Measurements from ENCODE around the gene EYA3.
A peak's percentile ranks its signal among the peaks of the same experiment; 100 is the strongest.

Gene EYA3

DNA sequence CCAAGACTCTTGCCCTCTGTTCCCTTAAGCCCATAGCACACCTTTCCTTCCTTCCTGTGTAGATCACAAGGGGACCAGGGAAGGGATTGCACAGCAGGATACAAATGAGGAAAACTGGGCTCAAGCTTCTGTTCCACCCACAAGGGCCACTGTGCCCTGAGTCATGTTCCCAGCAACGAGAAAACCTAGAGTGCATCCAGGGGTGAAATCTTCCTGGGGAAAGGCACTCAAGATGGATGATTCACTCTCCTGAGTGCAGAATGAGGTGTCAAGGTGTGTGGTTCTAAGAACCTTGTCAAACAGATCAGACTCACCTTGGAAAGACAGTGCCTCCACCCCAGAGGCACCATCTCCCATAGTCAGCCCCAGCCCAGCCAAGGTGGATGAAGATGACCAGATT, 40.7 kb upstream of the EYA3 start:
- no peak for TF ChIP-seq ESRRG (CRISPR knock-in tag; IDR thresholded peaks at IDR 0.05)
- no peak for TF ChIP-seq ZNF70 (CRISPR knock-in tag; IDR thresholded peaks at IDR 0.05)
- TF ChIP-seq, protein P1, sequence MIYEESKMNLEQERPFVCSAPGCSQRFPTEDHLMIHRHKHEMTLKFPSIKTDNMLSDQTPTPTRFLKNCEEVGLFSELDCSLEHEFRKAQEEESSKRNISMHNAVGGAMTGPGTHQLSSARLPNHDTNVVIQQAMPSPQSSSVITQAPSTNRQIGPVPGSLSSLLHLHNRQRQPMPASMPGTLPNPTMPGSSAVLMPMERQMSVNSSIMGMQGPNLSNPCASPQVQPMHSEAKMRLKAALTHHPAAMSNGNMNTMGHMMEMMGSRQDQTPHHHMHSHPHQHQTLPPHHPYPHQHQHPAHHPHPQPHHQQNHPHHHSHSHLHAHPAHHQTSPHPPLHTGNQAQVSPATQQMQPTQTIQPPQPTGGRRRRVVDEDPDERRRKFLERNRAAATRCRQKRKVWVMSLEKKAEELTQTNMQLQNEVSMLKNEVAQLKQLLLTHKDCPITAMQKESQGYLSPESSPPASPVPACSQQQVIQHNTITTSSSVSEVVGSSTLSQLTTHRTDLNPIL (CRISPR knock-in tag; IDR thresholded peaks at IDR 0.05; ENCODE audit: low read depth): no peak
- TF ChIP-seq, protein P2, sequence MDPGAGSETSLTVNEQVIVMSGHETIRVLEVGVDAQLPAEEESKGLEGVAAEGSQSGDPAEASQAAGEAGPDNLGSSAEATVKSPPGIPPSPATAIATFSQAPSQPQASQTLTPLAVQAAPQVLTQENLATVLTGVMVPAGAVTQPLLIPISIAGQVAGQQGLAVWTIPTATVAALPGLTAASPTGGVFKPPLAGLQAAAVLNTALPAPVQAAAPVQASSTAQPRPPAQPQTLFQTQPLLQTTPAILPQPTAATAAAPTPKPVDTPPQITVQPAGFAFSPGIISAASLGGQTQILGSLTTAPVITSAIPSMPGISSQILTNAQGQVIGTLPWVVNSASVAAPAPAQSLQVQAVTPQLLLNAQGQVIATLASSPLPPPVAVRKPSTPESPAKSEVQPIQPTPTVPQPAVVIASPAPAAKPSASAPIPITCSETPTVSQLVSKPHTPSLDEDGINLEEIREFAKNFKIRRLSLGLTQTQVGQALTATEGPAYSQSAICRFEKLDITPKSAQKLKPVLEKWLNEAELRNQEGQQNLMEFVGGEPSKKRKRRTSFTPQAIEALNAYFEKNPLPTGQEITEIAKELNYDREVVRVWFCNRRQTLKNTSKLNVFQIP (CRISPR knock-in tag; IDR thresholded peaks at IDR 0.05; ENCODE audit: borderline replicate concordance, low read depth): no peak
- no peak for TF ChIP-seq TOX (CRISPR knock-in tag; IDR thresholded peaks at IDR 0.05; ENCODE audit: borderline replicate concordance)
- TF ChIP-seq ZNF565 (CRISPR knock-in tag; conservative IDR thresholded peaks at IDR 0.05; ENCODE audit: low read depth): no peak
- no peak for TF ChIP-seq OSR1 (CRISPR knock-in tag; IDR thresholded peaks at IDR 0.05)
- ATAC-seq: peak; percentile 49

DNA sequence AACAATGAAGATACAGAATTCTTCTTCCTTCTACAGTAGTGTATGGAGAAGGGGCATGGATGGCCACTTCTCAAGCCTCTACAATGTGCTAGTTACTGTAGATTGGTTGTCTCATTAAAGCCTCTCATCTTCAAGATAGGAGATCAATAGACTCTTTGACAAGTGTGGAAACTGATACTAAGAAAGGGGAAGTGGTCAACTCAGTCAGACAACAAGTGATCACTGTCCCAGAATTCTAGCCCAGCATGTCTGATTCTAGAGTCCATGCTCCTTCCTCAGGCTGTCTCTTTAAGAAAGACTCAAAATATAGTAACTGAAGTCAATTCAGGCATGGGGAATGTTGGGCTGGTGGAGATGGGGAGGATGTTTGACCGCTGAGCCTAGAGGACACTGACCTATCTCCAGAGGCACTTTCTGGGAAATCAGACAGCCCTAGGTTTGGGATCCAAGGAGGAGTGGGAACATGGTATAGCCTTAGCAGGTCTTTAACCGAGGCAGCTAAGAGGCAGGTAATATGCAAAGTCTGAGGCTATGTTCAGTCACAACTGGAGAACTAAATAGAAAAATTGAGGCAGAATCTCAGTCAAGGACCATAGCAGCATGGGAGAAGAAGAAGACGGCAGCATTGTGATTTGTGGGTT, 39.3 kb upstream of the EYA3 start:
- no peak for TF ChIP-seq ZNF8 (CRISPR knock-in tag; IDR thresholded peaks at IDR 0.05)
- TF ChIP-seq TOX (CRISPR knock-in tag; IDR thresholded peaks at IDR 0.05; ENCODE audit: borderline replicate concordance): no peak
- no peak for TF ChIP-seq ARNTL (CRISPR knock-in tag; IDR thresholded peaks at IDR 0.05; ENCODE audit: borderline replicate concordance, low read depth)
- no peak for TF ChIP-seq ESRRG (CRISPR knock-in tag; IDR thresholded peaks at IDR 0.05)
- TF ChIP-seq BACH2 (CRISPR knock-in tag; IDR thresholded peaks at IDR 0.05; ENCODE audit: borderline replicate concordance): no peak
- TF ChIP-seq GLIS3 (CRISPR knock-in tag; IDR thresholded peaks at IDR 0.05): no peak
- TF ChIP-seq CSDC2 (CRISPR knock-in tag; IDR thresholded peaks at IDR 0.05): no peak
- TF ChIP-seq, protein P3, sequence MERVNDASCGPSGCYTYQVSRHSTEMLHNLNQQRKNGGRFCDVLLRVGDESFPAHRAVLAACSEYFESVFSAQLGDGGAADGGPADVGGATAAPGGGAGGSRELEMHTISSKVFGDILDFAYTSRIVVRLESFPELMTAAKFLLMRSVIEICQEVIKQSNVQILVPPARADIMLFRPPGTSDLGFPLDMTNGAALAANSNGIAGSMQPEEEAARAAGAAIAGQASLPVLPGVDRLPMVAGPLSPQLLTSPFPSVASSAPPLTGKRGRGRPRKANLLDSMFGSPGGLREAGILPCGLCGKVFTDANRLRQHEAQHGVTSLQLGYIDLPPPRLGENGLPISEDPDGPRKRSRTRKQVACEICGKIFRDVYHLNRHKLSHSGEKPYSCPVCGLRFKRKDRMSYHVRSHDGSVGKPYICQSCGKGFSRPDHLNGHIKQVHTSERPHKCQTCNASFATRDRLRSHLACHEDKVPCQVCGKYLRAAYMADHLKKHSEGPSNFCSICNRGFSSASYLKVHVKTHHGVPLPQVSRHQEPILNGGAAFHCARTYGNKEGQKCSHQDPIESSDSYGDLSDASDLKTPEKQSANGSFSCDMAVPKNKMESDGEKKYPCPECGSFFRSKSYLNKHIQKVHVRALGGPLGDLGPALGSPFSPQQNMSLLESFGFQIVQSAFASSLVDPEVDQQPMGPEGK (CRISPR knock-in tag; IDR thresholded peaks at IDR 0.05; ENCODE audit: borderline replicate concordance): no peak
- TF ChIP-seq, protein P4, sequence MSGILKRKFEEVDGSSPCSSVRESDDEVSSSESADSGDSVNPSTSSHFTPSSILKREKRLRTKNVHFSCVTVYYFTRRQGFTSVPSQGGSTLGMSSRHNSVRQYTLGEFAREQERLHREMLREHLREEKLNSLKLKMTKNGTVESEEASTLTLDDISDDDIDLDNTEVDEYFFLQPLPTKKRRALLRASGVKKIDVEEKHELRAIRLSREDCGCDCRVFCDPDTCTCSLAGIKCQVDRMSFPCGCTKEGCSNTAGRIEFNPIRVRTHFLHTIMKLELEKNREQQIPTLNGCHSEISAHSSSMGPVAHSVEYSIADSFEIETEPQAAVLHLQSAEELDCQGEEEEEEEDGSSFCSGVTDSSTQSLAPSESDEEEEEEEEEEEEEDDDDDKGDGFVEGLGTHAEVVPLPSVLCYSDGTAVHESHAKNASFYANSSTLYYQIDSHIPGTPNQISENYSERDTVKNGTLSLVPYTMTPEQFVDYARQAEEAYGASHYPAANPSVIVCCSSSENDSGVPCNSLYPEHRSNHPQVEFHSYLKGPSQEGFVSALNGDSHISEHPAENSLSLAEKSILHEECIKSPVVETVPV (CRISPR knock-in tag; IDR thresholded peaks at IDR 0.05): no peak
- no peak for TF ChIP-seq ZFP30 (CRISPR knock-in tag; IDR thresholded peaks at IDR 0.05)
- TF ChIP-seq, protein P5, sequence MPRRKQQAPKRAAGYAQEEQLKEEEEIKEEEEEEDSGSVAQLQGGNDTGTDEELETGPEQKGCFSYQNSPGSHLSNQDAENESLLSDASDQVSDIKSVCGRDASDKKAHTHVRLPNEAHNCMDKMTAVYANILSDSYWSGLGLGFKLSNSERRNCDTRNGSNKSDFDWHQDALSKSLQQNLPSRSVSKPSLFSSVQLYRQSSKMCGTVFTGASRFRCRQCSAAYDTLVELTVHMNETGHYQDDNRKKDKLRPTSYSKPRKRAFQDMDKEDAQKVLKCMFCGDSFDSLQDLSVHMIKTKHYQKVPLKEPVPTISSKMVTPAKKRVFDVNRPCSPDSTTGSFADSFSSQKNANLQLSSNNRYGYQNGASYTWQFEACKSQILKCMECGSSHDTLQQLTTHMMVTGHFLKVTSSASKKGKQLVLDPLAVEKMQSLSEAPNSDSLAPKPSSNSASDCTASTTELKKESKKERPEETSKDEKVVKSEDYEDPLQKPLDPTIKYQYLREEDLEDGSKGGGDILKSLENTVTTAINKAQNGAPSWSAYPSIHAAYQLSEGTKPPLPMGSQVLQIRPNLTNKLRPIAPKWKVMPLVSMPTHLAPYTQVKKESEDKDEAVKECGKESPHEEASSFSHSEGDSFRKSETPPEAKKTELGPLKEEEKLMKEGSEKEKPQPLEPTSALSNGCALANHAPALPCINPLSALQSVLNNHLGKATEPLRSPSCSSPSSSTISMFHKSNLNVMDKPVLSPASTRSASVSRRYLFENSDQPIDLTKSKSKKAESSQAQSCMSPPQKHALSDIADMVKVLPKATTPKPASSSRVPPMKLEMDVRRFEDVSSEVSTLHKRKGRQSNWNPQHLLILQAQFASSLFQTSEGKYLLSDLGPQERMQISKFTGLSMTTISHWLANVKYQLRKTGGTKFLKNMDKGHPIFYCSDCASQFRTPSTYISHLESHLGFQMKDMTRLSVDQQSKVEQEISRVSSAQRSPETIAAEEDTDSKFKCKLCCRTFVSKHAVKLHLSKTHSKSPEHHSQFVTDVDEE (CRISPR knock-in tag; IDR thresholded peaks at IDR 0.05): no peak
- no peak for TF ChIP-seq ZNF565 (CRISPR knock-in tag; conservative IDR thresholded peaks at IDR 0.05; ENCODE audit: low read depth)
- TF ChIP-seq ISL1 (CRISPR knock-in tag; IDR thresholded peaks at IDR 0.05): no peak
- no peak for ATAC-seq

DNA sequence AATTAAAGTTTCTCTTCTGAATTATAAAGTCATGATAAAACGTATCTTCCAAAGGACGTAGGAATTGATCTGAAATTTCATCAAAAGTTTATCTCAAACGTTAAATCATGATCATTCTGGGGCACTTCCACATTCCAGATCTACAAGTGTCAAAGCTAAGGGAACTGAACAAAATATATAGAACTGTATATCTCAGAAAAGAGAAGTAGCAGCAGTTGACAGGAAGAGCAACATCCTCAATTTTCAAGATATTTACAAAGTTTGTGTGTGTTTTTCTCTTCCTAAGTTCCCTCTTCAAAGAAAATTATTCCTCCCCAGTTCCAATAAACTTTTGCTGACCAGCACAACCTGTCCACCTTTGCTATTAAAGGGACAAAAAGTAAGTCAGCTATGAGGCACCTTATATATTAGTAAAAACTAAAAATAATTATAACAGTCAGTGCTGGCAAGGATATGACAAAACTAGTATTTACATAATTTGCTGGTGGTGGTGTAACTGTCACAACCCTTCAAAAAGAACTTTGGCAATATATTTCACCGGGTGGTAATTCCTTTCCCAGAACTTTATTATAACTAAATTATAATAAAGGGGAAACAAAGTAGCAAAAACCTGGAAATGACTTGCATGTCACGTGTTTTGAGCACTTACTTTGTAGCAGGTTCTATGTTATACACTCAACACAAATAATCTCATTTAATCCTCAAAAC, 38.5 kb upstream of the EYA3 start:
- no peak for ATAC-seq
- TF ChIP-seq ISL1 (CRISPR knock-in tag; IDR thresholded peaks at IDR 0.05): no peak
- no peak for TF ChIP-seq ZFP30 (CRISPR knock-in tag; IDR thresholded peaks at IDR 0.05)
- no peak for TF ChIP-seq GLIS3 (CRISPR knock-in tag; IDR thresholded peaks at IDR 0.05)
- TF ChIP-seq ZNF565 (CRISPR knock-in tag; conservative IDR thresholded peaks at IDR 0.05; ENCODE audit: low read depth): no peak

All from SK-N-SH treated with all-trans-retinoic acid at 6 μM for 48 hours (cell line).